ENCODE measurements around the gene VPS37C. TPM values are rescaled to one million over a fixed set of nuclear protein-coding genes. Genes with fewer than 3 reads are reported as not detected.

Gene VPS37C
- total and polyA plus RNA-seq, 2 donors from 2014 or later = 13.9 to 31.8 TPM

DNA sequence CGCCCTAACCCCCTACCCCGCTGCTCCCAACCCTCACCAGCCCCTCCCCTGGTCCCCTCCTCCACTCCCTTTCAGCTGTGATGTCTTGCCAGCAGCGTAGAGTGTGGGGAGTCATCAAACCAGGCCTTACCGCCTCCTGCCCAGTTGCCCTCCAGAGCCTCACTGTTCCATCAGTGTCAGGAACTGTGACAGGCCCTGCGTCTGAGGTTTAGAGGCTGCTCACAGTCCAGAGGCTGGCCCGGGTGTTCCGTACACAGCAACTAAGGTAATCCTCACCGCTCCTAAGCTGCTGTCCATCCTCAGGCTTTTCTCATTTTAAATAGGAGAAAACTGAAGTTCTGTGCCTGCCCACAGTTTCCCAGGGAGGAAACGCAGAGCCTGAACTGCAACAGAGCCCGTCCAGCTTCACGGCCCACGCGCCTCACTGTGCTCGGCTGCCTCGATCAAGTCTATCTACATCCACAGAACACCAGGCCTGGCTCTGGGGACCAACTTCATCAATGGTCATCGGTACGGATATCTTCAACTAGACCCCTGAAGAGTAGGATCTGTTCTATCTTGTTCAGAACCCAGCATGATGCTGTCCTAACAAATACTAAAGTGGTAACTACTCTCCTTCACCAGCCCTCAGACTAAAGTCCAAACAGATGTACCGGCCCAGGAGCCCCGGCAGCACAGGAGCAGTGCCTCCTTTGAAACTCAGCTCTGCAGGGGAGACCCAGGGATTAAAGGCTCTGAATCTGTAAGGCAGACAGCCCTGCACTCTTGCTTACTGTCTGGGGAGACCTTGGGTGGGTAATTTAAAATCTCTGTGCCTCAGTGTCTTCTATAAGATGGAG, 10.3 kb downstream of the VPS37C start:
- no peak for TF ChIP-seq CTCF (IDR thresholded peaks at IDR 0.05; ENCODE audit: borderline replicate concordance, extremely low read depth, insufficient read depth)
- peak overlapping the region in 1 of 2 donors; percentile 36 for H3K27ac ChIP-seq (ENCODE audit: low read depth in 2 of 2, low read length in 2 of 2)
- H3K4me3 ChIP-seq (ENCODE audit: low read length in 3 of 3) = no peak overlapping the region
- FAIRE-seq (no peak), DNase-seq (no peak)
- H3K9me3 ChIP-seq (ENCODE audit: control insufficient read depth in 2 of 3, insufficient read depth in 1 of 3, low read length in 3 of 3) = no peaks in the 10 kb centered on the region
- no peaks in the 10 kb centered on the region for H3K36me3 ChIP-seq (ENCODE audit: control insufficient read depth in 2 of 3, insufficient read depth in 3 of 3, low read length in 3 of 3)
- intact Hi-C loops (cut with DNase I) = no loop called here
- H3K9ac ChIP-seq (ENCODE audit: low read length in 3 of 3) = peak overlapping the region in 1 of 3 donors; percentile 23
- H3K4me1 ChIP-seq (ENCODE audit: control insufficient read depth in 2 of 3, insufficient read depth in 2 of 3, low read depth in 1 of 3, low read length in 3 of 3) = peaks cover 0 to 39% (median 25%) of the 10 kb centered on the region in 3 donors
- H3K27me3 ChIP-seq (ENCODE audit: control insufficient read depth, insufficient read depth, low read length) = no peaks in the 10 kb centered on the region

- intact Hi-C loops (cut with DNase I) = no loop called here
- H3K4me3 ChIP-seq (ENCODE audit: low read length in 3 of 3) = no peak overlapping the region
- H3K27me3 ChIP-seq (ENCODE audit: control insufficient read depth, insufficient read depth, low read length) = no peaks in the 10 kb centered on the region
- DNase-seq = peak in 2 of 5 donors; percentile 34 to 79
- TF ChIP-seq CTCF (IDR thresholded peaks at IDR 0.05; ENCODE audit: borderline replicate concordance, extremely low read depth, insufficient read depth) = no peak
- H3K9me3 ChIP-seq (ENCODE audit: control insufficient read depth in 2 of 3, insufficient read depth in 1 of 3, low read length in 3 of 3) = no peaks in the 10 kb centered on the region
- no peak for FAIRE-seq
- H3K4me1 ChIP-seq (ENCODE audit: control insufficient read depth in 2 of 3, insufficient read depth in 2 of 3, low read depth in 1 of 3, low read length in 3 of 3) = peaks cover 0 to 39% (median 25%) of the 10 kb centered on the region in 3 donors
- H3K9ac ChIP-seq (ENCODE audit: low read length in 3 of 3) = peak overlapping the region in 1 of 3 donors; percentile 16
- no peaks in the 10 kb centered on the region for H3K36me3 ChIP-seq (ENCODE audit: control insufficient read depth in 2 of 3, insufficient read depth in 3 of 3, low read length in 3 of 3)
- H3K27ac ChIP-seq (ENCODE audit: low read depth in 2 of 2, low read length in 2 of 2) = peak overlapping the region in 1 of 2 donors; percentile 36
Measured at GRCh38 chr11:61149624-61150615, 11.3 kb downstream of the VPS37C start.

DNA sequence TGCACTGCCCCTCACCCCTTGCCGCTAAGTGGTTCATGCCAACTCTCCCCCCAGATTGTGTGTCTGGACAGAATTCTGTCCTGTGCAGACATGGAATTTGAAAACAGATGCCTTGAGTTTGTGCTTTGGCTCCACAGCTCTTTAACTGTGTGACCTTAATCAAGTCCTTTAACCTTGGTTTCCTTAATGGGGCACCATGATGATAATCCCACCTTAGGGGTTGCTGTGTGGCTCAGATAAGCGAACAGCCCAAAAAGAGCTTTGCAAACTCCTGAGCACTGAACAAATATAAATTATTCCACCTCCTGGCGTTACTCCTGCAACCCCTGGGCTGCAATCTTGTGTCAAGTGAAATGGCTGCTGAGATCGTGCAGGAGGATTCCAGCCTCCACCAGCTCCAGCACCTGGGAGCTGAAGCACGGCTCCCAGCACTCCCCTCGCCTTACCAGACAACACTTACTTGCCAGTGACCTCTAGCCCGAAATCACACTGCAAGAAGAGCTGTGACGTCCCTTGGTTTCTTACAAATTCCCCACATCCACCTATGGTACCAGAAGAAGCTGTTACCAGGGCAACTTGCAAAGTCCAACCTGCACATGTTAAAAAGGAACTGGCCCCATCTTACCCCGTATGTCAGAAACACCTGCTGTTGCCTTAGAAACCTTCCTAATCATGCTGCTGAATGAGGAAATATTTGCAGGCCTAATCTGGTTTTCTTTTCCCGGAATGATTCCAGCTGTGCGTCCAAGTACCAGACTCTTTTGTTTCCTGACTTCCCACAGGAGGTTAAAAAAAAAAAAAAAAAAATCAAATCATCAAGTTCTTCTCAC, 13.2 kb downstream of the VPS37C start:
- H3K9ac ChIP-seq (ENCODE audit: low read length in 3 of 3) = no peak overlapping the region
- no peak overlapping the region for H3K4me3 ChIP-seq (ENCODE audit: low read length in 3 of 3)
- H3K9me3 ChIP-seq (ENCODE audit: control insufficient read depth in 2 of 3, insufficient read depth in 1 of 3, low read length in 3 of 3) = no peaks in the 10 kb centered on the region
- FAIRE-seq (no peak), DNase-seq (peak in 2 of 5 donors; percentile 43 to 61)
- H3K27me3 ChIP-seq (ENCODE audit: control insufficient read depth, insufficient read depth, low read length) = no peaks in the 10 kb centered on the region
- H3K27ac ChIP-seq (ENCODE audit: low read depth in 2 of 2, low read length in 2 of 2) = no peak overlapping the region
- peaks cover 0 to 32% (median 25%) of the 10 kb centered on the region in 3 donors for H3K4me1 ChIP-seq (ENCODE audit: control insufficient read depth in 2 of 3, insufficient read depth in 2 of 3, low read depth in 1 of 3, low read length in 3 of 3)
- intact Hi-C loops (cut with DNase I) = no loop called here
- no peak for TF ChIP-seq CTCF (IDR thresholded peaks at IDR 0.05; ENCODE audit: borderline replicate concordance, extremely low read depth, insufficient read depth)
- H3K36me3 ChIP-seq (ENCODE audit: control insufficient read depth in 2 of 3, insufficient read depth in 3 of 3, low read length in 3 of 3) = no peaks in the 10 kb centered on the region

Data from kidney (tissue), 14 donors.